MM.1S (cell line): ENCODE measurements around the gene ADD1.

Source experiments
- DNase-seq: peaks from one replicate; pipeline ENCODE4 v3.0.0-alpha.2; 2015
- H2AFZ ChIP-seq: fragments of 300-600 bp; sonication (generic); 2 replicates; pipeline ENCODE4 v1.6.0; 2016; ENCODE audit warnings: antibody characterized with exemption, low read length
- H3F3A ChIP-seq: fragments of 300-600 bp; sonication (generic); 2 replicates; pipeline ENCODE4 v1.6.1; 2016; ENCODE audit warnings: mild to moderate bottlenecking, antibody characterized with exemption, low read length, moderate library complexity, mixed read lengths; ENCODE audit not compliant: insufficient read depth
- H3K27ac ChIP-seq: fragments of 300-600 bp; sonication (generic); 2 replicates; pipeline ENCODE4 v1.5.1; 2016; ENCODE audit warnings: mild to moderate bottlenecking, low read length
- H3K27me3 ChIP-seq: fragments of 300-600 bp; sonication (generic); replicated peaks from 2 replicates; pipeline ENCODE4 v1.6.0; 2016; ENCODE audit warnings: low read length; ENCODE audit not compliant: insufficient read depth
- H3K36me3 ChIP-seq: fragments of 300-600 bp; sonication (generic); replicated peaks from 2 replicates; pipeline ENCODE4 v1.6.1; 2016; ENCODE audit warnings: mild to moderate bottlenecking, low read length, mixed read lengths; ENCODE audit not compliant: insufficient read depth
- H3K4me1 ChIP-seq: fragments of 300-600 bp; sonication (generic); 2 replicates; pipeline ENCODE4 v1.6.1; 2016; ENCODE audit warnings: low read length, mixed read lengths
- H3K4me2 ChIP-seq: fragments of 300-600 bp; sonication (generic); 2 replicates; pipeline ENCODE4 v1.6.0; 2016; ENCODE audit warnings: low read depth, low read length
- H3K4me3 ChIP-seq: fragments of 300-600 bp; sonication (generic); 2 replicates; pipeline ENCODE4 v1.5.1; 2016; ENCODE audit warnings: low read length, mixed read lengths
- H3K79me2 ChIP-seq: fragments of 300-600 bp; sonication (generic); 2 replicates; pipeline ENCODE4 v1.6.1; 2016; ENCODE audit warnings: mixed run types, low read length, mixed read lengths
- H3K9ac ChIP-seq: fragments of 300-600 bp; sonication (generic); 2 replicates; pipeline ENCODE4 v1.6.1; 2016; ENCODE audit warnings: low read length, mixed read lengths
- H3K9me2 ChIP-seq: fragments of 300-600 bp; sonication (generic); replicated peaks from 2 replicates; pipeline ENCODE4 v1.6.1; 2016; ENCODE audit warnings: mild to moderate bottlenecking, low read length, mixed read lengths; ENCODE audit not compliant: insufficient read depth
- H3K9me3 ChIP-seq: fragments of 300-600 bp; sonication (generic); replicated peaks from 2 replicates; pipeline ENCODE4 v1.6.1; 2016; ENCODE audit warnings: mild to moderate bottlenecking, low read length, mixed read lengths; ENCODE audit not compliant: insufficient read depth
- H4K20me1 ChIP-seq: fragments of 300-600 bp; sonication (generic); 2 replicates; pipeline ENCODE4 v1.6.1; 2016; ENCODE audit warnings: mild to moderate bottlenecking, low read length, moderate library complexity, mixed read lengths; ENCODE audit not compliant: insufficient read depth
- CTCF ChIP-seq: fragments of 300-600 bp; sonication (generic); IDR thresholded peaks from 2 replicates; pipeline ENCODE4 v1.5.1; 2016; ENCODE audit warnings: antibody characterized with exemption, low read length, mixed read lengths
- EZH2 ChIP-seq: fragments of 300-600 bp; sonication (generic); optimal IDR thresholded peaks from 2 replicates; pipeline ENCODE3; 2017; ENCODE audit warnings: low read depth, mild to moderate bottlenecking, antibody characterized with exemption, low read length, mixed read lengths
- EZH2phosphoT487 ChIP-seq: fragments of 300-600 bp; sonication (generic); IDR thresholded peaks from 2 replicates; pipeline ENCODE4 v1.6.1; 2018; ENCODE audit warnings: antibody characterized with exemption, low read length

The ADD1 gene

GRCh38 chr4:2827071-2827873 lies 16.4 kb upstream of the ADD1 start:
- Histone ChIP-seq H4K20me1 (no peaks in the 10 kb centered on the region), H3K9me2 (no peaks in the 10 kb centered on the region), H3K36me3 (no peaks in the 10 kb centered on the region)

DNA sequence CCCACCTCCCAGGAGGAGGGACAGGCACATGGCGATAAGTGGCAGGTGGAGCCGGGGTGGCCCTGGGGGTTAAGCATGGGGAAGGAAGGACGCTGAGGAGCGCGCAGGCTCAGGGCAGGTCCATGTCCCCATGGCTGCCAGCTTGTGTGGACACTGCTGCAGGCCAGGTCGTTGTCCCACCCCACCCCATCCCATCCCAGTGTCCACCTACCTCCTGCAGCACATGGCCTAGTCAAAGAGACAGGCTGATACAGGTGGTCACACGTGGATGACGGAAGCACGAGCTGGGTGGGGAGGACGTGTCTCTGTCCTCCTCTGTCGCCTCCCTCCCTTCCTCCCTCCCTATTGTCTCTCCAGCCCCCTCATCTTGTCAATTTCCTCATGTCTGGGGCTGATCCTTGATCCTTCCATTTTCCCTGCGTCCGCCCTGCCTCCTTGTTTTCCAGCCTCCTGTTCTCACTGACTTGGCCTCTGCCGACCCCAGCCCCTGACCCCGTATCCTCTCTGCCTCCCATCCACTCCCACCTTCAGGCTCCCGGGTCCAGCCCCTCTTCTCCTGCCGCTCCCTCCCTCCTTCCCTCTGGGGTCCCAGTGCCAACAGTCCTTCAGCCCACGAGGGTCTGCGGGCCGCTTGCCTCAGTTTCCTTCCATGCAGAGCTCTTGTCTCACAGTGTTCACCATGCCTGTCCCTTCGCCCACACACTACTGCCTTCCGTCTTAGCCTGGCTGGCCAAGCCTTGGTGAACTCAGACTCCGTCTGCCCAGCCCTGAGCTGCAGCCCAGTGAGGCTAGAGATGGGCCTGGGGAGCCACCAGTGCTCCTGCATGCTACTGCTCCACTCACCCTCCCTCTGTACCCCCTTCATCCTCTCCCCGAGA lies 15.5 kb upstream of the ADD1 start:
- DNase-seq: no peak
- Histone ChIP-seq H3K36me3 (no peaks in the 10 kb centered on the region), H3K9me2 (no peaks in the 10 kb centered on the region), H3K4me3 (no peak overlapping the region), H3K79me2 (no peaks in the 10 kb centered on the region), H2AFZ (no peak overlapping the region), H4K20me1 (no peaks in the 10 kb centered on the region), H3K4me1 (no peaks in the 10 kb centered on the region), H3K9me3 (no peaks in the 10 kb centered on the region), H3K27me3 (no peaks in the 10 kb centered on the region), H3K9ac (no peak overlapping the region), H3K4me2 (no peak overlapping the region), H3K27ac (no peak overlapping the region), H3F3A (no peaks in the 10 kb centered on the region)
- TF ChIP-seq CTCF: no peak
- no peak for TF ChIP-seq EZH2
- TF ChIP-seq EZH2phosphoT487: no peak

More at GRCh38 chr4:2827071-2827873, 16.4 kb upstream of the ADD1 start:
- Histone ChIP-seq H3K4me3 (no peak overlapping the region), H3F3A (no peaks in the 10 kb centered on the region), H2AFZ (no peak overlapping the region), H3K9me3 (no peaks in the 10 kb centered on the region), H3K79me2 (no peaks in the 10 kb centered on the region), H3K4me1 (no peaks in the 10 kb centered on the region), H3K27ac (no peak overlapping the region), H3K9ac (no peak overlapping the region), H3K27me3 (no peaks in the 10 kb centered on the region), H3K4me2 (no peak overlapping the region)
- no peak for DNase-seq
- TF ChIP-seq EZH2 (no peak), EZH2phosphoT487 (no peak), CTCF (no peak)

DNA sequence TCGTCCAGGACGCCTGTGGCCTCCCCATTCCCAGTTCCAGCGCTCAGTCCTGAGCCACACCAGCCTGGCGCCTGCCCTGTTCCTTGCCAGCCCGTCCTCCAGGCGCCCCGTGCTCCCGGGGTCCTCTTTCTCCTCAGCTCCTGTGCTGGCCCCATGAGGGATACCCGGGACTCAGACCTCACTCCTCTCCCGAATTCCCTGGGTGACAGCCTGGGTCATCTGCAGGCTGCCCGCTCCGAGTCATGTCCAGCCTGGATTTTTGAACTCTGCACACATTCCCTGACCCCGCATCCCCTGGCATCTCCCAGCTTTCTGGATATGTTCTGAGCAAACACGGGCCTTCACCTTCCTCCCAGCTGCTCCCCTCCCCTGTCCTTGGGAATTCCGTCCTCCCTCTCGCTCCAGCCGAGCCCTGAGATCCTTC lies 14.9 kb upstream of the ADD1 start:
- DNase-seq: no peak
- no peaks in the 10 kb centered on the region for H4K20me1 ChIP-seq
- H3K27ac ChIP-seq: no peak overlapping the region
- no peaks in the 10 kb centered on the region for H3K79me2 ChIP-seq
- no peaks in the 10 kb centered on the region for H3F3A ChIP-seq
- TF ChIP-seq CTCF (no peak), EZH2phosphoT487 (no peak)
- no peaks in the 10 kb centered on the region for H3K27me3 ChIP-seq
- no peak overlapping the region for H2AFZ ChIP-seq
- H3K9ac ChIP-seq: no peak overlapping the region
- no peaks in the 10 kb centered on the region for H3K9me3 ChIP-seq
- H3K9me2 ChIP-seq: no peaks in the 10 kb centered on the region
- no peak overlapping the region for H3K4me3 ChIP-seq
- no peak overlapping the region for H3K4me2 ChIP-seq
- no peaks in the 10 kb centered on the region for H3K36me3 ChIP-seq
- no peaks in the 10 kb centered on the region for H3K4me1 ChIP-seq
